GM18498 (cell line): Measurements from ENCODE around the gene SLC18A2.
A peak's percentile ranks its signal among the peaks of the same experiment; 100 is the strongest.
"Not testable (repeated sequence)": the region's sequence is repeated elsewhere in the genome, so short reads cannot be mapped to it uniquely, and the experiment has no call there.

ENCODE experiments used
- ATAC-seq: cut with Tn5 transposase; IDR thresholded peaks from one replicate; pipeline ENCODE4 v1.9.1; 2021; ENCODE audit warnings: mild to moderate bottlenecking, moderate library complexity; ENCODE audit not compliant: unreplicated experiment

The SLC18A2 gene

DNA sequence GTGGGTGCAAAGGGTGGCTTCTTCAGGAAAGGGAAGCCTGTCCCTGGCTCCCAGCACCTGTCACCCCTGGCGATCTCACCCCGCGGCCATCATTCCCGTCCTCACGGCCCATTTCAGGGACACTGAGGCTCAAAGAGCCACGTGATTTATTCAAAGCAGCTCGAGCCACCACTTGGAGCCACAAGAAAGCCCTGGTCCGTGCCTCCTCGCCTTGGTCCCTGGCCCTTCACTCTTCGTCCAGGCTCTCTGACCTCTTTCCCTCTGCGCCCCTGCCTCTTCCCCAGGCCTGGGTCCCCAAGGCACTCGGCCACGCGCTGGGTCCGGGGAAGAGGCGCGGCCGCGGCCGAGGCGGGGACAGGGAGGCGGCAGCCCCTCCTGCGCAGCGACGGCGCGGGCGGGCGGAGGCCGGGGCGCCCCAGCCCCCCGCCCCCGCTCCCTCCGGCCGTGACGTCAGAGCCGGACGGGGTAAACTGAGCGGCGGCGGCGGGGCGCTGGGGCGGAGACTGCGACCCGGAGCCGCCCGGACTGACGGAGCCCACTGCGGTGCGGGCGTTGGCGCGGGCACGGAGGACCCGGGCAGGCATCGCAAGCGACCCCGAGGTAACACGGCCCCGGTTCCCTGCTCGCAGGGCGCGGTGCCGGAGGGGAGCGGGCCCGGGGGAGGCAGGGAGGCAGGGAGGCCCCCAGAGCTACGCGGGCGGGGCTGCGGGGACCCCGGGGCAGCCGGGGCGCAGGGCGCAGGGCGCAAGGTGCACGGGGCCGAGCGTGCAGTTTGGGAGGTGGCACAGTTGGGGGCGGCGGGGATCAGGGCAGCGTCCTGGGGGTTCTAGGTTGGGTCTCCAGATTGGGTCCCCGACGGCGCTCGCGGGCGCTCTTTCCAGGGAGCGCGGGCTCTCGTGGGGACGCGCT, at the start of gene SLC18A2:
TSS of gene SLC18A2 (plus strand) at position 494 of the 909 bp plus-strand sequence. CDS start 580 bp downstream, outside the sequence.
- ATAC-seq: no peak

GRCh38 chr10:117197189-117197588, 43.7 kb upstream of the SLC18A2 start, which contains the start of gene KCNK18:
Gene KCNK18 (plus strand): TSS chr10:117197489. CDS start chr10:117197489, 0 bp downstream.
- no peak for ATAC-seq

DNA sequence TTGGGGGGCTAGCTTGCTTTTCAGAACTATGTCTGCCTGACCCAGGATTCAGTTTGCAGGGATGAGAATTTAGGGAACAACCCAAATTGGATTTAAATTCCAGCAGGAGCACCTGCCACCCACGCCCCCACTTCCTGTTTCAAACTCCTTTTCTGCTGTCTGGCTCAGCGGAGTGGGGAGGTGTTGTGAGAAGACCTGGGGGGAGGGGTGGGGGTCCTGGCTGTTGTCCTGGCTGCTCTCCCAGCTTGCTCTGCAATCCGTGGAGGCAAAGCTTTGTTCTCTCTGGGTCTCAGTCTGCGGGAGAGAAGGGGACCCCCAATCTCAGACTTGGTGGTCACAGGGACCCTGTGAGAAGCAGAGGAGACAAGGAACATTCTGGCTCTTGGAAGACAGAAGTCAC, 42.8 kb upstream of the SLC18A2 start:
- ATAC-seq: no peak

- no peak for ATAC-seq
These were observed 39.1 kb upstream of the SLC18A2 start for GRCh38 chr10:117201826-117202225.

- no peak for ATAC-seq
These were observed 36.6 kb upstream of the SLC18A2 start for GRCh38 chr10:117204316-117204715.

- no peak for ATAC-seq
These were observed 28.7 kb upstream of the SLC18A2 start for GRCh38 chr10:117212176-117212575.

DNA sequence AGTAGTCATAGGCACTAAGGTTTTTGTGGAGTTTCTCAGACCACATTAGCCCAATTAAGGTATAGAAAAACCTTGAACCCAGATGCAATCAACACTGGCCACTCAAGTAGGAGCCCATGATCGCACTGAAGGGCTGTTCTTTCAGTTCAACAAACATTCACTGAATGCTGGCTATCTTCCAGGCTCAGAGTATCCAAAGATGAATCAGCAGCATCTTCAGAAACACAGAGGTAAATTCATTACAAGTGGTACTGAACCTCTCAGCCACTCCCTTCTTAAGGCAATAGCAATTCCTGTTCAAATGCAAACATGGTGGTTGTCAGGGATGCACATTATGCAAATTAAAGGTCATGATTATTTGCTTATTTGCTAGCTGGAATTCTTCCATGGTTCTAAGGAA, 26.5 kb upstream of the SLC18A2 start:
- no peak for ATAC-seq

DNA sequence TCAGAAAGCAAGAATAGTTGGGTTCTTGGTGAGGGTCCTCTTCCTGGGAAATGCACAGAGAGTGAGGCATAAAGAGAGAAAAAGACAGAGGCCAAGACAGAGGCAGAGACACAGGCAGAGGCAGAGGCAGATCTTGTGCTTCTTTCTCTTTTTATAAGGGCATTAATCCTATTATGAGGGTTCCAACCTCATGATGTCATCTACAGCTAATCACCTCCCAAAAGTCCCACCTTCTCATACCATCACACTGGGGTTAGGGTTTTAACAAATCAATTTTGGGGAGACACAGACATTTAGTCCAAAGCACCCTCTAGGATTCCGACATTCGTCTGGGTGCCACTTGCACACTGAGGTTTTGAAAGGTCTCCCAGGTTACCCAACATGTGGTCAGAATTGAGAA, 25.8 kb upstream of the SLC18A2 start:
- ATAC-seq: no peak

DNA sequence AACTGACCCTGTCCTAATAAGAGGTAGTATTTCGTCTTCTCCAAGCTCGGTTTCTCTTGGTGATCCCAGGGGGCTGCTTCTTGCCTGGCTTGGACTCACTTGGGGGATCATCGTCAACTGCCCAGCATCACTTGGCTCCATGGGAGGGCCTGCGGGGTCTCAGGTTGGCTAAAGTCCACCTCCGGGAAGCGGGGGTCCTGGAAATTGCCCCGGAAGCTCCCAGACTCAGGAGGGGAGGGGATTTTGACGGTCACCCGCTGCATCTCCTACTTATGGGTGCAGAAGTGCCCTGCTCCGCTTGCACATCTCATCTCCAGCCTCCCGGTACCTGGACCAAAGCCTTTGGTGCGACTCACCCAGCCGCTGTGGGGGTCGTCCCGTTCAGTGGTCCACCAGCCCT, 24.9 kb upstream of the SLC18A2 start:
- ATAC-seq: no peak

DNA sequence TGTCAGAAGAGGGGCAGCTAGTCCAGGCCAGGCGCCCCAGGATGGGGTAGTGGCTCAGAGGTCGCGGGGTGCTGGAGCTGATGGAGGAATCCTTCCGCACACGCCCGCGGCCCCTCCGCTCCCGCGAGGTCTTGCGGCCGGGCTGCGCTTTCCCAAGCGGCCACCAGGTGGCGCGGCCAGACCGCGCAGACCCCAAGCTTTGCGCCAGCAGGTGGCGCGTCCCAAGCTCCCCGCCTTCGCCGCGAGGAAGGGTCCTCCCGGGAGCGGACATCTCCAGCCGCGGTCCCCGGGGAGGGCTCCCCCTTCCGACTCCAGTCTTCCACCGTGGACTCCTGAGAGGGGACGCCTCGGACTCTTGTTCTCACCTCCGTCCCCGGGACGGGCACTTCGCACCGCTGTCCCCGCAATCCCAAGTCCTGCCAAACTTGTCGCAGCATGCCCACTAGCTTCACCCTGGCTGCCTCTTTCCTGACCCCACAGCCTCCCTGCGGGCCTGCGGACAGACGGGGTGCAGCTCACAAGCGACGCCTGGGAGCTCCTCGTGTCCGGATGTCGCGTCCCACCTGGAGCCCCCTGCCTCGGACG, 24.2 kb upstream of the SLC18A2 start:
- peak; percentile 86 for ATAC-seq

GRCh38 chr10:117217196-117217761, 23.6 kb upstream of the SLC18A2 start:
- peak; percentile 54 for ATAC-seq

DNA sequence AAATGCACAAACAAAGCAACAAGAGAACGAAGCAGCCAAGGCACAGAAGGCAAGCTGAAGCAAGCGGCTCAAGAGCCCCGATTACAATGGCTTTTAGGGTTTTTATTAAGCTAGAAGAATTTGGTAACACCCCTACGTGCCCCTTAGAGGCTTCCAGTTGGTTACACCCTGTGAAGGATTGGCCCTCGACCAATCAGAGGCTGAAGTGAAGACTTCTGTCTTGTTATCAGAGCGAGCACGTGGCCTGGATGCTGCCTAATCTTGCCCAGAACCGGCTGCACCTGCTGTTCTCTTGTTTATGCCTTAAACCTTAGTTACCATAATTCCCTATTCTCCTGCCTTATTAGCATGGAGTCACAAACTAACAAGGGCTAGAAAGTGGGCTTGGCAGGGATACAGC, 22.3 kb upstream of the SLC18A2 start:
- ATAC-seq: no peak

DNA sequence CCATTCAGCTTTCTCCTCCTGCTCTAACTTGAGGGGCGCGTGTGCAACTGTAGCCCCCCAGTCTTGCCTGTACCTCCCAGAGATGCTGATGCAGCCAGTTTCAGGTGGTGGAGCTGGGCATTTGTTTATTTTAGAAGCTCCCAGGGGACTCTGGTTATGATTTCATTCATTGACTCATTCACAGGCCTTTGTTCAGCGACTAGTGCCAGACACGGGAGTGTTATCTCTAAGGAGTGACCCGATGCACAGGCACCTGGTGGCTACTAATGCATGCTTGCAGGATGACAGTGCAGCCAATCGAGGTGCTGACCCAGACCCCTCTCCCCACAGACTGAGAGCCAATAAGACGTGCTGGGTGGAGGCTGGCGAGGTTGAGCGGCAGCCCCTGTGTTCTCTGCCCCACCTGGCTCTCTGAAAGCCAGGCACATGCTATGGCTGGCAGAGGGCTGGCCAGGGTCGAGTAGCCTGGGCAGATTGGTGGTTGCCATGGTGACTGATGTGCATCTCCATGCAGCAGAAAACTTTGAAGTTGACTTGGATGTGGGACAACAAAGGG, 19.7 kb upstream of the SLC18A2 start:
- no peak for ATAC-seq

DNA sequence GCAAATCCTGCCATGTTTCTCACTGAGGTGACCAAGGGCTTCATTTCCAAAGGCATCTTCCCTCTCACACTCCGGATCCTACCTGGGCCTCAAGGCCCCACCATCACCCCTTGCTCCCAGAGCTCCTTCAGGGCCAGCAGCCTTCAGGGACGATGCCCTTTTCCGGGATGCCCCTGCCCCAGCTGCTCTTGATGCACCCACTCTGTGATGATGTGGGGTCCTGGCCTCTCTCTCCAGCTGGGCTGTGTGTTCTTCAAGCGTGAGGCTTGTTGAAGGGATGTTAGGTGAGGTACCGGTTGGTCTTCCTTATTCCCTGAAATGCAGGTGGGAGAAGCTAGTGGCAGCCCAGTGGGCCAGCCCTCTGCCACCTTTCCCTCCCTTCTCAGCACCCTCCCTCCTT, 18.4 kb upstream of the SLC18A2 start:
- no peak for ATAC-seq

DNA sequence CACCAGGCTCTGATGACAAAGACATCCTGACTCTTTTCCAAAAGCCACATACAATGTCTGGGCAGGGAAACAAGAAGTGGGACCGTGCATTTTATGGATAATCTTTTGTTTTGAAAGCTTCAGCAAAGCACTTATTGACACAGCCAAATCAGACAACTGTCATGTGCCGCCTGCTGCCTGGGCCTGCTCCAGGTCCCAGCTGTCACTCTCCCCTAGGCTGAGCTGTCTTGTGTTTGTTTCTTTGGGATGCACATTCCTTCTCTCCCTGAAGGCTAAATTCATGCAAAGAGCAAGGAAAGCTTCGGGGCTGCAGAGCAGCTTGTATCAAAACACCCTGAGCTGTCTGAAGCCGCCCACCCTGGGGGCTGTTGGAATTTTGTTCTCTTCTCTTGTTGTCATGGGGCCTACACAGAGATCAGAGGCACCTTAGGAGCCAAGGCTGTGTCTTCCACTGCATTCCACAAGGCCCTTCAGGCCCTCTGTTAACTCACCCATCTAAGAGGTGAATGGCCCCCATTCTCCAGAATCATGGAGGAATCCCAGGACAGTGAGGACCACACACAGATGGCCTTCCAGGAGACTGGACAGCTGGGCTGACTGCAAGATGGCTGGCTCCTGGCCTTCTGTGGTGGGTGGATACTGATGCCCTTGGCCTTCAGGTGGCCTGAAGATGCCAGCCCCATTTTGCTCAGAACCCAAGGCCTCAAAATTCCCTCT, 17.8 kb upstream of the SLC18A2 start:
- ATAC-seq: no peak

- ATAC-seq: no peak
These were observed 17.1 kb upstream of the SLC18A2 start for GRCh38 chr10:117223693-117224430.

GRCh38 chr10:117224881-117225280, 16.0 kb upstream of the SLC18A2 start:
- no peak for ATAC-seq

GRCh38 chr10:117226813-117227451, 14.0 kb upstream of the SLC18A2 start:
- ATAC-seq: no peak

DNA sequence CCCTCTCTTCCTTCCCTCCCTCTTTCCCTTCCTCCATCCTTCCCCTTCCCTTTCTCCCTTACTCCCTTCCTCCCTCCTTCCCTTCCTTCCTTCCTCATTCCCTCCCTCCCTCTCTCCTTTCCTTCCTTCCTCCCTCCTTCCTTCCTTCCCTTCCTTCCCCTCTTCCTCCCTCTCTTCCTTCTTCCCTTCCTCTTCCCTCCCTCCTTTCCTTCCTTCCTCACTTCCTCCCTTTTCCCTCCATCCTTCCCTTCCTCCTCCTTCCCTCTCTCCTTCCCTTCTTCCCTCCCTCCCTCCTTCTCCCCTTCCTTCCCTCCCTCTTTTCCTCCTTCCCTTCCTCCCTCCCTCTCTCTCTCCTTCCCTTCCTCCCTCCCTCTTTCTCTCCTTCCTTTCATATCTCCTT, 12.7 kb upstream of the SLC18A2 start:
- no peak for ATAC-seq

- ATAC-seq: not testable (repeated sequence)
These were observed 10.8 kb upstream of the SLC18A2 start for GRCh38 chr10:117230107-117230506.
